HG02885 (cell line): ENCODE results near the gene CXorf66.
"Not testable (repeated sequence)": the region's sequence is repeated elsewhere in the genome, so short reads cannot be mapped to it uniquely, and the experiment has no call there.

Source experiments
- ATAC-seq: cut with Tn5 transposase; IDR thresholded peaks from one replicate; pipeline ENCODE4 v1.9.1; 2021; ENCODE audit warnings: mild to moderate bottlenecking; ENCODE audit not compliant: unreplicated experiment, poor library complexity

CXorf66 gene

GRCh38 chrX:139965421-139965820 lies at the start of gene CXorf66:
Gene CXorf66 (minus strand): TSS chrX:139965521. CDS start chrX:139965496, 25 bp downstream.
- no peak for ATAC-seq

- no peak for ATAC-seq
Observed at GRCh38 chrX:139982856-139983255, 17.5 kb upstream of the CXorf66 start.

- no peak for ATAC-seq
Observed at GRCh38 chrX:139974471-139974870, 9.2 kb upstream of the CXorf66 start.

GRCh38 chrX:139972629-139973624 lies 7.6 kb upstream of the CXorf66 start:
- no peak for ATAC-seq

- ATAC-seq = no peak
Observed at GRCh38 chrX:139972113-139972512, 6.8 kb upstream of the CXorf66 start.

GRCh38 chrX:139971394-139971749 lies 6.1 kb upstream of the CXorf66 start:
- no peak for ATAC-seq

GRCh38 chrX:139969286-139969685 lies 4.0 kb upstream of the CXorf66 start:
- no peak for ATAC-seq

- no peak for ATAC-seq
Observed at GRCh38 chrX:139967750-139968149, 2.4 kb upstream of the CXorf66 start.

GRCh38 chrX:139967300-139967699 lies 2.0 kb upstream of the CXorf66 start:
- ATAC-seq = no peak

GRCh38 chrX:139966159-139966558 lies 838 bp upstream of the CXorf66 start:
- not testable (repeated sequence) for ATAC-seq

GRCh38 chrX:139961091-139961490 lies 4.2 kb downstream of the CXorf66 start:
- not testable (repeated sequence) for ATAC-seq

GRCh38 chrX:139949703-139950102 lies 15.6 kb downstream of the CXorf66 start:
- ATAC-seq = no peak

- no peak for ATAC-seq
Observed at GRCh38 chrX:139945075-139945474, 20.2 kb downstream of the CXorf66 start.

GRCh38 chrX:139936259-139936658 lies 29.1 kb downstream of the CXorf66 start:
- no peak for ATAC-seq

GRCh38 chrX:139933904-139934303 lies 31.4 kb downstream of the CXorf66 start:
- no peak for ATAC-seq

- peak; percentile 74 for ATAC-seq
Observed at GRCh38 chrX:139932901-139933796, 32.2 kb downstream of the CXorf66 start, which contains the start of gene ATP11C. Gene ATP11C (minus strand): TSS chrX:139933053. CDS start chrX:139932042, 1,011 bp downstream.

GRCh38 chrX:139932073-139932900 lies 33.0 kb downstream of the CXorf66 start:
- peak; percentile 38 for ATAC-seq

GRCh38 chrX:139931646-139932072 lies 33.7 kb downstream of the CXorf66 start:
- ATAC-seq = no peak

GRCh38 chrX:139930916-139931645 lies 34.2 kb downstream of the CXorf66 start:
- peak; percentile 14 for ATAC-seq
